MCF 10A (cell line): ENCODE results near the gene DPP6. TPM values are rescaled to one million over a fixed set of nuclear protein-coding genes. Genes with fewer than 3 reads are reported as not detected.

Experiments
- BruUV-seq: library from RNA; stranded (reverse); fragments of 400-500 nt; replicated peaks from 2 replicates; lab custom pipeline; 2021; lab: Mats Ljungman, UMichigan
- CTCF ChIA-PET: fragments of 300-600 bp; sonication (Branson Sonifier 250); formaldehyde crosslinking; extraction: SDS; loops from one replicate; lab custom pipeline; 2021; ENCODE audit warnings: antibody characterized with exemption, inconsistent platforms; lab: Yijun Ruan, JAX
- POLR2A ChIA-PET: fragments of 300-600, 350-650 bp; sonication (Branson Sonifier 250); formaldehyde crosslinking; extraction: SDS; loops from one replicate; lab custom pipeline; 2020; ENCODE audit warnings: antibody characterized with exemption, inconsistent platforms; lab: Yijun Ruan, JAX
- DNase-seq: peaks from one replicate; pipeline ENCODE4 v3.0.0-alpha.2; 2018; ENCODE audit not compliant: unreplicated experiment
- H3K27ac Mint-ChIP-seq: one replicate; pipeline ENCODE4 v1.8.0; 2022; ENCODE audit warnings: mild to moderate bottlenecking, low read depth, mixed read lengths; ENCODE audit not compliant: unreplicated experiment
- H3K27me3 Mint-ChIP-seq: one replicate; pipeline ENCODE4 v1.8.0; 2022; ENCODE audit warnings: mixed read lengths; ENCODE audit not compliant: insufficient read depth, unreplicated experiment
- H3K36me3 Mint-ChIP-seq: one replicate; pipeline ENCODE4 v1.8.0; 2022; ENCODE audit warnings: mild to moderate bottlenecking, moderate library complexity, mixed read lengths; ENCODE audit not compliant: insufficient read depth, unreplicated experiment
- H3K4me1 Mint-ChIP-seq: one replicate; pipeline ENCODE4 v1.8.0; 2022; ENCODE audit warnings: mixed read lengths; ENCODE audit not compliant: insufficient read depth, unreplicated experiment
- H3K4me3 Mint-ChIP-seq: one replicate; pipeline ENCODE4 v1.8.0; 2022; ENCODE audit warnings: mild to moderate bottlenecking, moderate library complexity, mixed read lengths; ENCODE audit not compliant: unreplicated experiment
- H3K9me3 Mint-ChIP-seq: one replicate; pipeline ENCODE4 v1.8.0; 2022; ENCODE audit warnings: mixed read lengths; ENCODE audit not compliant: unreplicated experiment
- CTCF ChIP-seq: fragments of 200-600 bp; IDR thresholded peaks from one replicate; pipeline ENCODE4 v1.8.0; 2022; ENCODE audit warnings: antibody characterized with exemption, mild to moderate bottlenecking; ENCODE audit not compliant: unreplicated experiment
- intact Hi-C: fragments of 100-400 bp; cut with micrococcal nuclease; formaldehyde crosslinking; loops from 2 replicates; pipeline ENCODE4 v1.14.1; 2022
- total RNA-seq: library from RNA; stranded (reverse); gene quantifications from 2 replicates; pipeline ENCODE4 v1.2.3, GENCODE V29; 2022

The DPP6 gene
- total RNA-seq, 1 experiment from 2014 or later, result not detected

- Mint-ChIP-seq H3K27me3 (no peaks in the 10 kb centered on the region), H3K36me3 (no peaks in the 10 kb centered on the region), H3K4me3 (no peak overlapping the region), H3K27ac (no peak overlapping the region), H3K4me1 (no peaks in the 10 kb centered on the region), H3K9me3 (peaks cover 39% of the 10 kb centered on the region)
- no peak for TF ChIP-seq CTCF
- POLR2A ChIA-PET, result no interaction called here
- no peak for DNase-seq
- no TSS peak for BruUV-seq
- CTCF ChIA-PET, result interaction anchor here (0.6 to 2.2 kb wide), 4 partner anchors 23 to 1983 kb away, joined by 3 to 9 read pairs (median 4); no protein-coding TSS in a partner anchor
- intact Hi-C loops, result no loop called here
Measured at GRCh38 chr7:154721086-154721485, 668.9 kb downstream of the DPP6 start.

- no peak for TF ChIP-seq CTCF
- H3K4me3 Mint-ChIP-seq, result no peak overlapping the region
- H3K9me3 Mint-ChIP-seq, result peaks cover 36% of the 10 kb centered on the region
- no peak overlapping the region for H3K27ac Mint-ChIP-seq
- DNase-seq, result no peak
- H3K4me1 Mint-ChIP-seq, result no peaks in the 10 kb centered on the region
- H3K36me3 Mint-ChIP-seq, result no peaks in the 10 kb centered on the region
- no TSS peak for BruUV-seq
- intact Hi-C loops, result no loop called here
- ChIA-PET CTCF (interaction anchor here (0.7 to 1.1 kb wide), 2 partner anchors 18 to 53 kb away, joined by 3 to 5 read pairs; no protein-coding TSS in a partner anchor), POLR2A (no interaction called here)
- no peaks in the 10 kb centered on the region for H3K27me3 Mint-ChIP-seq
Measured at GRCh38 chr7:154726368-154726767, 674.2 kb downstream of the DPP6 start.

GRCh38 chr7:154729056-154729455 is 676.9 kb downstream of the DPP6 start:
- Mint-ChIP-seq H3K27me3 (no peaks in the 10 kb centered on the region), H3K9me3 (peaks cover 35% of the 10 kb centered on the region), H3K36me3 (no peaks in the 10 kb centered on the region), H3K4me1 (no peaks in the 10 kb centered on the region), H3K4me3 (no peak overlapping the region), H3K27ac (no peak overlapping the region)
- DNase-seq, result no peak
- BruUV-seq, result no TSS peak
- ChIA-PET POLR2A (no interaction called here), CTCF (interaction anchor here (0.6 to 1.6 kb wide), 5 partner anchors 11 to 88 kb away, joined by 3 to 5 read pairs (median 3); no protein-coding TSS in a partner anchor)
- intact Hi-C loops, result no loop called here
- TF ChIP-seq CTCF, result no peak

GRCh38 chr7:154735766-154736165 is 683.6 kb downstream of the DPP6 start:
- Mint-ChIP-seq H3K4me1 (no peaks in the 10 kb centered on the region), H3K36me3 (no peaks in the 10 kb centered on the region), H3K27me3 (no peaks in the 10 kb centered on the region), H3K27ac (no peak overlapping the region), H3K9me3 (peaks cover 12% of the 10 kb centered on the region), H3K4me3 (no peak overlapping the region)
- intact Hi-C loops, result no loop called here
- ChIA-PET POLR2A (no interaction called here), CTCF (interaction anchor here (0.6 to 2.8 kb wide), 5 partner anchors 8 to 95 kb away, joined by 3 to 15 read pairs (median 4); no protein-coding TSS in a partner anchor)
- no TSS peak for BruUV-seq
- DNase-seq, result no peak
- TF ChIP-seq CTCF, result no peak
